Right lobe of liver (tissue), 4 donors: ENCODE measurements around the gene GRAMD2B.

Experiments
- POLR2A ChIP-seq: fragments of 450-650 bp; IDR thresholded peaks from one replicate; pipeline ENCODE4 v1.6.1; 2017; ENCODE audit warnings: antibody characterized with exemption, mild to moderate bottlenecking
- TF ChIP-seq, protein P1 (sequence below), 4 donors: fragments of 200-600 bp in 3 of 4; fragments of 450-650 bp in 1 of 4; IDR thresholded peaks; one replicate each; pipeline versions ENCODE4 v1.5.1 to v1.8.0; 2016 to 2022; ENCODE audit warnings: antibody characterized with exemption in 4 of 4, mild to moderate bottlenecking in 2 of 4
- donor health status: DM: no; HTN: no; CAD: no.
- donor health status: DM: no; HTN: no; CAD: no.
- donor health status: DM: no; HTN: yes; CAD: no.

DNA sequence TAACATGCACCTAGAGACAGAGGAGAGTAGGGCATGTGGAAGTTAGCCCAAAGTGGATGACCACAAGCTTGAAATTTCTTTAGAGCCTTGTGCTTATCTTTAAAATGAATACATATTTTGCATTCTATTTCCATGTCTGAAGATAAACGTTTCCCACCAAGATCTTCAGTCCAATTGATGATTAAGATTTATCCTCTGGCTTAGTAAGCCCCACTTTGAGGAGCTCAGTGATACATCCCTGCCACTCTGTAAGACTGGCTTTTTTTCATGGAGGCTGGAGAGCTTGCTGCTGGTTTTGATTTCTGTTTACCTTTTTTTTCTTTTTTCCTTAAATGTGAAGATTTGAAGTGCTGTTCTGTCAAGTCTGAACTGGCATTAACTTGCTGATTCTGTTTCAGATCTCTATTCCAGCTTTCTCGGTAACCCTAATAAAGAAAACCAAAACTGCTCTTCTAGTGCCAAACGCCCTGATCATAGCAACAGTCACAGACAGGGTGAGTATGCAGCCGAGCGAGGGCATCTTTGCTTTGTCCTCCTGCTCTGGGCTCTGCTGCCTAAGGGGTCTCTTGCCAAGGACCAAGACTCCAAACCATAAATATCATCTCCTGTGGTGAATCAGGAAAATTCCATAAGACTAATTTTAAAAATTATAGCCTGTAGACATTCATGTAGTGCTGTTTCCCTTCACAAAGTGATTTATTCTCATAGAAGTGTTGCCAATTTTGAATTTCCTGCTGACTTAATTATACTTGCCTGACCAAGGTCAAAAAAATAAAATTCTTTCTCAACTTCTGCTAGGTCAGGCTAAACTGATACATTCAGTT, 54.3 kb downstream of the GRAMD2B start:
- TF ChIP-seq POLR2A: no peak
- TF ChIP-seq, protein P1, sequence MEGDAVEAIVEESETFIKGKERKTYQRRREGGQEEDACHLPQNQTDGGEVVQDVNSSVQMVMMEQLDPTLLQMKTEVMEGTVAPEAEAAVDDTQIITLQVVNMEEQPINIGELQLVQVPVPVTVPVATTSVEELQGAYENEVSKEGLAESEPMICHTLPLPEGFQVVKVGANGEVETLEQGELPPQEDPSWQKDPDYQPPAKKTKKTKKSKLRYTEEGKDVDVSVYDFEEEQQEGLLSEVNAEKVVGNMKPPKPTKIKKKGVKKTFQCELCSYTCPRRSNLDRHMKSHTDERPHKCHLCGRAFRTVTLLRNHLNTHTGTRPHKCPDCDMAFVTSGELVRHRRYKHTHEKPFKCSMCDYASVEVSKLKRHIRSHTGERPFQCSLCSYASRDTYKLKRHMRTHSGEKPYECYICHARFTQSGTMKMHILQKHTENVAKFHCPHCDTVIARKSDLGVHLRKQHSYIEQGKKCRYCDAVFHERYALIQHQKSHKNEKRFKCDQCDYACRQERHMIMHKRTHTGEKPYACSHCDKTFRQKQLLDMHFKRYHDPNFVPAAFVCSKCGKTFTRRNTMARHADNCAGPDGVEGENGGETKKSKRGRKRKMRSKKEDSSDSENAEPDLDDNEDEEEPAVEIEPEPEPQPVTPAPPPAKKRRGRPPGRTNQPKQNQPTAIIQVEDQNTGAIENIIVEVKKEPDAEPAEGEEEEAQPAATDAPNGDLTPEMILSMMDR (IDR thresholded peaks at IDR 0.05): no peak
